Endothelial cell of umbilical vein (primary cell): ENCODE data around the gene SLC39A8. TPM values are rescaled to one million over a fixed set of nuclear protein-coding genes. Genes with fewer than 3 reads are reported as not detected.

Source experiments
- BruUV-seq: library from RNA; stranded (reverse); fragments of 400-500 nt; replicated peaks from 2 replicates; lab custom pipeline; 2021; lab: Mats Ljungman, UMichigan
- CTCF ChIA-PET: fragments of 300-600, 350-600 bp; sonication (Branson Sonifier 250); formaldehyde crosslinking; loops from one replicate; lab custom pipeline; 2021; ENCODE audit warnings: antibody characterized with exemption, inconsistent platforms; lab: Charles Lee
- POLR2A ChIA-PET: fragments of 300-600, 350-600 bp; sonication (Branson Sonifier 250); formaldehyde crosslinking; loops from one replicate; lab custom pipeline; 2021; ENCODE audit warnings: antibody characterized with exemption, inconsistent platforms; lab: Charles Lee
- DNase-seq: peaks from one replicate; pipeline ENCODE4 v3.0.0-alpha.2; 2011; ENCODE audit warnings: low read depth, low spot score
- FAIRE-seq: peaks from 2 replicates; lab custom pipeline; 2011; peaks lifted over from hg19 to GRCh38; lab: Jason Lieb, UNC
- H2AFZ ChIP-seq: 2 replicates; pipeline ENCODE4 v1.6.0; 2012; ENCODE audit warnings: low read depth, low read length, control low read depth, inconsistent platforms
- H3K27ac ChIP-seq: 2 replicates; pipeline ENCODE4 v1.5.1; 2011; ENCODE audit warnings: low read depth, mild to moderate bottlenecking, control low read depth, low read length, moderate library complexity; ENCODE audit not compliant: insufficient read depth
- H3K27me3 ChIP-seq, 2 experiments: 2 replicates each; pipeline versions ENCODE4 v1.6.0 to v1.6.1; 2011; ENCODE audit warnings: low read length in 2 of 2, mixed read lengths in 1 of 2; ENCODE audit not compliant: control insufficient read depth in 2 of 2, insufficient read depth in 2 of 2
- H3K36me3 ChIP-seq, 2 experiments: 2 replicates in 1 of 2; 3 replicates in 1 of 2; pipeline ENCODE4 v1.5.1; 2011; ENCODE audit warnings: low read length in 2 of 2, mild to moderate bottlenecking in 1 of 2, moderate library complexity in 1 of 2; ENCODE audit not compliant: control insufficient read depth in 2 of 2, insufficient read depth in 2 of 2; ENCODE audit errors: extremely low read depth in 1 of 2
- H3K4me1 ChIP-seq: 3 replicates; pipeline ENCODE4 v1.5.1; 2011; ENCODE audit warnings: mild to moderate bottlenecking, low read length; ENCODE audit not compliant: control insufficient read depth, insufficient read depth; ENCODE audit errors: extremely low read depth
- H3K4me2 ChIP-seq: 2 replicates; pipeline ENCODE4 v1.6.1; 2011; ENCODE audit warnings: low read length, control low read depth, mixed read lengths; ENCODE audit not compliant: insufficient read depth
- H3K4me3 ChIP-seq, 3 experiments: fragments of 200-600 bp in 1 of 3; sonication (generic), shearing (Covaris generic) in 1 of 3; replicated peaks in 1 of 3; 2 replicates each; pipeline ENCODE4 v1.5.1; 2011 to 2016; ENCODE audit warnings: control low read depth in 3 of 3, low read length in 3 of 3, mild to moderate bottlenecking in 2 of 3, inconsistent platforms in 1 of 3, low read depth in 1 of 3, moderate library complexity in 1 of 3; ENCODE audit not compliant: insufficient read depth in 1 of 3
- H3K79me2 ChIP-seq: 2 replicates; pipeline ENCODE4 v1.6.0; 2012; ENCODE audit warnings: low read length, inconsistent platforms; ENCODE audit not compliant: control insufficient read depth, insufficient read depth
- H3K9ac ChIP-seq: replicated peaks from 2 replicates; pipeline ENCODE3; 2011; ENCODE audit warnings: low read length, control low read depth; ENCODE audit not compliant: insufficient read depth; ENCODE audit errors: extremely low read depth
- H3K9me1 ChIP-seq: replicated peaks from 3 replicates; pipeline ENCODE4 v1.6.0; 2011; ENCODE audit warnings: mild to moderate bottlenecking, low read length; ENCODE audit not compliant: control insufficient read depth, insufficient read depth; ENCODE audit errors: extremely low read depth
- H3K9me3 ChIP-seq: replicated peaks from 2 replicates; pipeline ENCODE4 v1.5.1; 2012; ENCODE audit warnings: low read length, inconsistent platforms; ENCODE audit not compliant: control insufficient read depth, insufficient read depth
- H4K20me1 ChIP-seq: replicated peaks from 2 replicates; pipeline ENCODE3; 2011; ENCODE audit warnings: mild to moderate bottlenecking, low read length; ENCODE audit not compliant: control insufficient read depth, insufficient read depth; ENCODE audit errors: extremely low read depth
- JUN ChIP-seq: IDR thresholded peaks from 2 replicates; pipeline ENCODE4 v1.6.1; 2011; ENCODE audit warnings: borderline replicate concordance, low read depth; ENCODE audit not compliant: insufficient read length, insufficient read depth
- MAX ChIP-seq: IDR thresholded peaks from 2 replicates; pipeline ENCODE4 v1.6.1; 2011; ENCODE audit not compliant: insufficient read depth, insufficient read length
- MYC ChIP-seq: IDR thresholded peaks from one replicate; pipeline ENCODE4 v1.6.1; 2011; ENCODE audit warnings: mild to moderate bottlenecking, low read depth, low read length
- POLR2AphosphoS5 ChIP-seq: IDR thresholded peaks from 2 replicates; pipeline ENCODE4 v1.6.1; 2012; ENCODE audit warnings: low read depth, mild to moderate bottlenecking, control low read depth, low read length, moderate library complexity; ENCODE audit not compliant: insufficient read depth
- dilution Hi-C: fragments of 300-500 bp; cut with MboI; formaldehyde crosslinking; loops from one replicate; pipeline ENCODE4 v1.15.0; 2019; ENCODE audit warnings: low sequenced_read_pairs; ENCODE audit not compliant: extremely low pct_ligation_motif_present
- intact Hi-C: fragments of 100-400 bp; cut with micrococcal nuclease; formaldehyde crosslinking; loops from one replicate; pipeline ENCODE4 v1.10.0; 2022
- polyA plus RNA-seq, 4 experiments: library from polyadenylated mRNA; depleted of rRNA in 3 of 4; stranded (reverse) in 3 of 4; unstranded in 1 of 4; fragments of >200 nt; gene quantifications; 2 replicates each; pipeline versions ENCODE4 v1.2.1 to v1.2.3, GENCODE V29; 2011 to 2012; ENCODE audit warnings: missing spikeins in 1 of 4
- total RNA-seq: library from RNA; stranded (reverse); gene quantifications from 2 replicates; pipeline ENCODE4 v1.2.3, GENCODE V29; 2021
- TF ChIP-seq, protein P1 (sequence below), 2 donors: IDR thresholded peaks; 1 replicate in 1 of 2; 2 replicates in 1 of 2; pipeline ENCODE4 v1.5.1; 2011; ENCODE audit warnings: low read length in 2 of 2, mild to moderate bottlenecking in 2 of 2, moderate library complexity in 2 of 2, control low read depth in 1 of 2, inconsistent platforms in 1 of 2, low read depth in 1 of 2; ENCODE audit not compliant: insufficient read depth in 1 of 2; ENCODE audit errors: extremely low read depth in 1 of 2

Gene SLC39A8
- total and polyA plus RNA-seq, 2 donors (not counting 3 experiments of a cell fraction or from before 2014, with no cell fraction given): 1.7 to 6.7 TPM

- POLR2A ChIA-PET: no interaction called here
- dilution Hi-C loops: no loop called here
These were observed 10.7 kb downstream of the SLC39A8 start for GRCh38 chr4:102334624-102335023.

More at GRCh38 chr4:102334624-102335023, 10.7 kb downstream of the SLC39A8 start:
- H3K9me1 ChIP-seq: no peaks in the 10 kb centered on the region
- no peak overlapping the region for H3K4me3 ChIP-seq
- no TSS peak for BruUV-seq
- TF ChIP-seq POLR2AphosphoS5: no peak
- TF ChIP-seq, protein P1, sequence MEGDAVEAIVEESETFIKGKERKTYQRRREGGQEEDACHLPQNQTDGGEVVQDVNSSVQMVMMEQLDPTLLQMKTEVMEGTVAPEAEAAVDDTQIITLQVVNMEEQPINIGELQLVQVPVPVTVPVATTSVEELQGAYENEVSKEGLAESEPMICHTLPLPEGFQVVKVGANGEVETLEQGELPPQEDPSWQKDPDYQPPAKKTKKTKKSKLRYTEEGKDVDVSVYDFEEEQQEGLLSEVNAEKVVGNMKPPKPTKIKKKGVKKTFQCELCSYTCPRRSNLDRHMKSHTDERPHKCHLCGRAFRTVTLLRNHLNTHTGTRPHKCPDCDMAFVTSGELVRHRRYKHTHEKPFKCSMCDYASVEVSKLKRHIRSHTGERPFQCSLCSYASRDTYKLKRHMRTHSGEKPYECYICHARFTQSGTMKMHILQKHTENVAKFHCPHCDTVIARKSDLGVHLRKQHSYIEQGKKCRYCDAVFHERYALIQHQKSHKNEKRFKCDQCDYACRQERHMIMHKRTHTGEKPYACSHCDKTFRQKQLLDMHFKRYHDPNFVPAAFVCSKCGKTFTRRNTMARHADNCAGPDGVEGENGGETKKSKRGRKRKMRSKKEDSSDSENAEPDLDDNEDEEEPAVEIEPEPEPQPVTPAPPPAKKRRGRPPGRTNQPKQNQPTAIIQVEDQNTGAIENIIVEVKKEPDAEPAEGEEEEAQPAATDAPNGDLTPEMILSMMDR (IDR thresholded peaks at IDR 0.05; ENCODE audit: extremely low read depth in 1 of 2, insufficient read depth in 1 of 2, low read depth in 1 of 2, low read length in 2 of 2): no peak
- TF ChIP-seq MAX: no peak
- TF ChIP-seq JUN: no peak
- no peak for TF ChIP-seq MYC
- no peaks in the 10 kb centered on the region for H3K36me3 ChIP-seq
- no peak overlapping the region for H3K4me2 ChIP-seq
- DNase-seq (no peak), FAIRE-seq (no peak)
- no peak overlapping the region for H2AFZ ChIP-seq
- H3K9ac ChIP-seq: no peak overlapping the region
- CTCF ChIA-PET: no interaction called here
- H3K4me1 ChIP-seq: no peaks in the 10 kb centered on the region
- H4K20me1 ChIP-seq: no peaks in the 10 kb centered on the region
- no peaks in the 10 kb centered on the region for H3K9me3 ChIP-seq
- no peaks in the 10 kb centered on the region for H3K27me3 ChIP-seq
- no peak overlapping the region for H3K27ac ChIP-seq
- H3K79me2 ChIP-seq: no peaks in the 10 kb centered on the region
- intact Hi-C loops: no loop called here
